Adrenal gland (tissue), 12 donors: Measurements from ENCODE around the gene MAT1A. TPM values are rescaled to one million over a fixed set of nuclear protein-coding genes. Genes with fewer than 3 reads are reported as not detected.

Experiments used
- DNase-seq, 7 donors: peaks; one replicate each; pipeline ENCODE4 v3.0.0-alpha.2; 2019 to 2020
- H3K27ac ChIP-seq, 5 donors: fragments of 200-600 bp; sonication (generic) in 4 of 5; 1 replicate in 3 of 5; 2 replicates in 2 of 5; pipeline versions ENCODE4 v1.5.1 to v1.8.0; 2016 to 2020; ENCODE audit warnings: mild to moderate bottlenecking in 1 of 5
- H3K27me3 ChIP-seq: fragments of 200-600 bp; 2 replicates; pipeline ENCODE4 v1.8.0; 2021
- H3K36me3 ChIP-seq, 2 donors: fragments of 200-600 bp; replicated peaks in 1 of 2; 1 replicate in 1 of 2; 2 replicates in 1 of 2; pipeline versions ENCODE4 v1.5.1 to v1.8.0; 2018 to 2022
- H3K4me1 ChIP-seq, 2 donors: fragments of 200-600 bp; replicated peaks in 1 of 2; 1 replicate in 1 of 2; 2 replicates in 1 of 2; pipeline versions ENCODE4 v1.5.1 to v1.8.0; 2018 to 2021
- H3K4me3 ChIP-seq, 4 donors: fragments of 200-600 bp; sonication (generic) in 3 of 4; one replicate each; pipeline ENCODE4 v1.5.1; 2016 to 2018
- H3K9me3 ChIP-seq, 3 donors: fragments of 200-600 bp; sonication (generic) in 1 of 3; replicated peaks in 1 of 3; 1 replicate in 2 of 3; 2 replicates in 1 of 3; pipeline versions ENCODE4 v1.5.1 to v1.8.0; 2016 to 2021
- POLR2A ChIP-seq, 2 donors: fragments of 450-650 bp; IDR thresholded peaks; one replicate each; pipeline ENCODE4 v1.6.1; 2017; ENCODE audit warnings: antibody characterized with exemption in 2 of 2, mild to moderate bottlenecking in 2 of 2, moderate library complexity in 1 of 2
- WGBS, 4 donors: extraction: QIAGEN DNeasy Blood & Tissue Kit in 2 of 4; methylation state at CpG; one replicate each; pipeline versions ENCODE4 v1.1.5 to v1.1.7; 2013 to 2017; 5-methylcytosine and 5-hydroxymethylcytosine counted together
- intact Hi-C, 2 donors: fragments of 100-400 bp; cut with DNase I; formaldehyde crosslinking; loops; one replicate each; pipeline versions ENCODE4 v1.14.1 to v1.15.0; 2022 to 2023
- polyA plus RNA-seq, 3 donors: library from polyadenylated mRNA; stranded (reverse); fragments of 200-250 nt in 2 of 3; fragments of 350-450 nt in 1 of 3; fragmentation: Illumina TruSeq in 1 of 3; extraction: RNeasy Lipid Tissue Mini Kit (QIAGEN cat#74804) in 1 of 3; gene quantifications; one replicate each; pipeline ENCODE4 v1.2.3, GENCODE V29; 2013 to 2014
- total RNA-seq, 9 donors: library from RNA; depleted of rRNA in 4 of 9; stranded (reverse); fragments of >200 nt in 4 of 9; fragments of 120-200 nt in 1 of 9; fragmentation: NEBNext Ultra II Directional in 1 of 9; extraction: Animal tissue kit (Norgen Biotek cat#: 25700) in 1 of 9; gene quantifications; one replicate each; pipeline versions ENCODE4 v1.1.0 to v1.2.4, GENCODE V29; 2013 to 2023
- TF ChIP-seq, protein P1 (sequence below), 6 experiments: fragments of 450-650 bp in 4 of 6; fragments of 200-600 bp in 2 of 6; sonication (generic) in 1 of 6; IDR thresholded peaks; 1 replicate in 5 of 6; 2 replicates in 1 of 6; pipeline versions ENCODE4 v1.5.1 to v1.8.0; 2016 to 2021; ENCODE audit warnings: antibody characterized with exemption in 6 of 6, mild to moderate bottlenecking in 2 of 6, moderate library complexity in 1 of 6
- donor health status: healthy with polysubstance abuse.
- donor health status: Bipolar disorder and iron deficiency.
- donor health status: DM: yes; HTN: yes; CAD: no.
- donor health status: DM: no; HTN: no; CAD: no.
- donor health status: DM: no; HTN: no; CAD: no.
- donor health status: DM: yes; HTN: yes; CAD: no.

Gene MAT1A
- total and polyA plus RNA-seq, 12 donors: 0.16 to 15.1 (median 0.57) TPM; not detected in 1

- 94 to 96% (median 94%) methylated on average over 10 to 14 of the region's 14 CpGs for WGBS, 4 donors
- no peaks in the 10 kb centered on the region for H3K4me1 ChIP-seq
- no peaks in the 10 kb centered on the region for H3K9me3 ChIP-seq
- H3K27ac ChIP-seq: no peak overlapping the region
- no peak overlapping the region for H3K4me3 ChIP-seq
- intact Hi-C loops: no loop called here
- DNase-seq: no peak
- no peaks in the 10 kb centered on the region for H3K27me3 ChIP-seq
- TF ChIP-seq, protein P1, sequence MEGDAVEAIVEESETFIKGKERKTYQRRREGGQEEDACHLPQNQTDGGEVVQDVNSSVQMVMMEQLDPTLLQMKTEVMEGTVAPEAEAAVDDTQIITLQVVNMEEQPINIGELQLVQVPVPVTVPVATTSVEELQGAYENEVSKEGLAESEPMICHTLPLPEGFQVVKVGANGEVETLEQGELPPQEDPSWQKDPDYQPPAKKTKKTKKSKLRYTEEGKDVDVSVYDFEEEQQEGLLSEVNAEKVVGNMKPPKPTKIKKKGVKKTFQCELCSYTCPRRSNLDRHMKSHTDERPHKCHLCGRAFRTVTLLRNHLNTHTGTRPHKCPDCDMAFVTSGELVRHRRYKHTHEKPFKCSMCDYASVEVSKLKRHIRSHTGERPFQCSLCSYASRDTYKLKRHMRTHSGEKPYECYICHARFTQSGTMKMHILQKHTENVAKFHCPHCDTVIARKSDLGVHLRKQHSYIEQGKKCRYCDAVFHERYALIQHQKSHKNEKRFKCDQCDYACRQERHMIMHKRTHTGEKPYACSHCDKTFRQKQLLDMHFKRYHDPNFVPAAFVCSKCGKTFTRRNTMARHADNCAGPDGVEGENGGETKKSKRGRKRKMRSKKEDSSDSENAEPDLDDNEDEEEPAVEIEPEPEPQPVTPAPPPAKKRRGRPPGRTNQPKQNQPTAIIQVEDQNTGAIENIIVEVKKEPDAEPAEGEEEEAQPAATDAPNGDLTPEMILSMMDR (IDR thresholded peaks at IDR 0.05): no peak
- TF ChIP-seq POLR2A (IDR thresholded peaks at IDR 0.05): no peak
- no peaks in the 10 kb centered on the region for H3K36me3 ChIP-seq
Observed at GRCh38 chr10:80283536-80284199, 5.8 kb downstream of the MAT1A start.

DNA sequence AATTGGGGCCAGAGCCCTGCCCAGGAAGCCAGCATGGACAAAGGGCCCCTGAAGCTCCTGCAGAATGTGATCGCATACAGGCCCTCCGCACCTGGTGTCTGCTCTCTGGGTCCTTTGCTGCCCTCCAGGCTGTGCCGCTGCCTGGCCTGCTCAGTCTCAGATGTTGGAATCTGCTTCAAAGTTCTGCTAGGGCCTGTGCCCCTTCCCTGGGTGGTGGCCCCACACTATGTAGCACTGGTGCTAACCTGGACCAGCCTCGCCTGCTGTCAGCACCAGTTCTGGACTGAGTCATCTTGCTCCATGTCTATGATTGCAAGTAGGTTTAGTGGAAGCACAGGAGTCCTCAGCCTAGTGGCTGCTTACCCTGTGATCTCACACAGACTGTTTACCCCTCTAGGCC, 6.3 kb downstream of the MAT1A start:
- DNase-seq: no peak
- no peak overlapping the region for H3K27ac ChIP-seq

DNA sequence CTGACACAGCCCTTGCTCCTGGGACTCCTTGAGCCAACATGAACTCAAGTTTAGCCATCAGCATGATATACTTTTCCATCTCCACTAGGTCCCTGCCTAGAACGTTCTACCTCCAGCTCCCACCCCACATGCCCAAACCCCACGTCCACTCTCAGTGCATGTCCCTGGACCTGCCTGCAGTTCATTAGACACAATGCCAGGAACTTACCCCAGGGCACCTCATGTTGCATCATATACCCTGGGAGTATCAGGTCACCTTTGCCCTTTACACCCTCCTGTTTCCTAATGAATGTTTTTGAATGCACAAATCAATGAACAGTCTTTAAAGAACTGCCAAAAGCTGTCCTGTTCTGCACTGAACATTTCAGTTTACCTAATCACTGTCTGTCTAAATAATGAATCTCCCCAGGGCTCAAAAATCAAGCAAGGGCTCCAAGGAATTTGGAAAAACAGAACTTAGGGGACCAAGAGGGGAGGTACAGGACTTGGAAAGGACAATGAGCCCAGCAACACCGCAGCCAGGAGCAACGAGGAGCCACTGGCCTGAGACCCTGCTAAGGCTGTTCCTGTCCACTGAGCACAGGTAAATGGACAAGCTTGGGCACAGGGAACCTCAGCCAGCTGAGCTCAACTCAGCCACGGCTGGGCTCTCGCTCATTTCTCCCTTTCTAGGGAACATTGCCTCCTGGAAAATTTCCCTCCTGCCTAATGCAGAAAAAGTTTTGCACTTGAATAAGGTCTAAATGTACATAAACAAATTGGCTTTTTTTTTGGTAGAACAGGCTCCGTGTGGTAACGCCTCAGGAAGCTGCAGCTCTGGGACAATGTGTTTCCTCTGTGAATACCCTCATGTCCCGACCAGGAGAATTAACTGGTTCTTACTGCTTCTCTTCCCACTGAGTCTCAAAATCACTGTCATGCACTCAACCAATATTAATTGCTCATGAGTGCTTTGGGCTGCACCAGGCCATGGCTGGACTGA, 7.4 kb downstream of the MAT1A start:
- intact Hi-C loops: no loop called here
- Histone ChIP-seq H3K27ac (no peak overlapping the region), H3K9me3 (no peaks in the 10 kb centered on the region), H3K27me3 (no peaks in the 10 kb centered on the region), H3K36me3 (no peaks in the 10 kb centered on the region), H3K4me1 (no peaks in the 10 kb centered on the region), H3K4me3 (no peak overlapping the region)
- 74 to 83% (median 76%) methylated on average over 9 of the region's 9 CpGs for WGBS, 4 donors
- TF ChIP-seq, protein P1 (IDR thresholded peaks at IDR 0.05): no peak
- TF ChIP-seq POLR2A (IDR thresholded peaks at IDR 0.05): no peak
- no peak for DNase-seq

More for the DNA sequence above, 6.3 kb downstream of the MAT1A start:
- TF ChIP-seq POLR2A (IDR thresholded peaks at IDR 0.05): no peak
- TF ChIP-seq, protein P1 (IDR thresholded peaks at IDR 0.05): no peak
- intact Hi-C loops: no loop called here
- Histone ChIP-seq H3K9me3 (no peaks in the 10 kb centered on the region), H3K27me3 (no peaks in the 10 kb centered on the region), H3K36me3 (no peaks in the 10 kb centered on the region), H3K4me1 (no peaks in the 10 kb centered on the region), H3K4me3 (no peak overlapping the region)
- 97 to 100% (median 99%) methylated on average over 1 to 4 of the region's 4 CpGs for WGBS, 4 donors

GRCh38 chr10:80281292-80281691, 8.2 kb downstream of the MAT1A start:
- H3K27ac ChIP-seq: no peak overlapping the region
- TF ChIP-seq, protein P1 (IDR thresholded peaks at IDR 0.05): no peak
- no peak for TF ChIP-seq POLR2A (IDR thresholded peaks at IDR 0.05)

More at GRCh38 chr10:80281292-80281691, 8.2 kb downstream of the MAT1A start:
- Histone ChIP-seq H3K9me3 (no peaks in the 10 kb centered on the region), H3K27me3 (no peaks in the 10 kb centered on the region), H3K4me3 (no peak overlapping the region), H3K4me1 (no peaks in the 10 kb centered on the region), H3K36me3 (no peaks in the 10 kb centered on the region)
- 72 to 89% (median 85%) methylated on average over 3 to 6 of the region's 6 CpGs for WGBS, 4 donors
- intact Hi-C loops: no loop called here
- DNase-seq: no peak
